ENCODE data around the gene ME3. TPM values are rescaled to one million over a fixed set of nuclear protein-coding genes. Genes with fewer than 3 reads are reported as not detected.
"Not testable (repeated sequence)": the region's sequence is repeated elsewhere in the genome, so short reads cannot be mapped to it uniquely, and the experiment has no call there.

The ME3 gene
- total RNA-seq, 1 donor from 2014 or later, result 0.92 TPM

- peaks cover 4% of the 10 kb centered on the region for H3K9me3 Mint-ChIP-seq (ENCODE audit: unreplicated experiment)
- DNase-seq (ENCODE audit: low spot score), result no peak
- TF ChIP-seq, protein P1, sequence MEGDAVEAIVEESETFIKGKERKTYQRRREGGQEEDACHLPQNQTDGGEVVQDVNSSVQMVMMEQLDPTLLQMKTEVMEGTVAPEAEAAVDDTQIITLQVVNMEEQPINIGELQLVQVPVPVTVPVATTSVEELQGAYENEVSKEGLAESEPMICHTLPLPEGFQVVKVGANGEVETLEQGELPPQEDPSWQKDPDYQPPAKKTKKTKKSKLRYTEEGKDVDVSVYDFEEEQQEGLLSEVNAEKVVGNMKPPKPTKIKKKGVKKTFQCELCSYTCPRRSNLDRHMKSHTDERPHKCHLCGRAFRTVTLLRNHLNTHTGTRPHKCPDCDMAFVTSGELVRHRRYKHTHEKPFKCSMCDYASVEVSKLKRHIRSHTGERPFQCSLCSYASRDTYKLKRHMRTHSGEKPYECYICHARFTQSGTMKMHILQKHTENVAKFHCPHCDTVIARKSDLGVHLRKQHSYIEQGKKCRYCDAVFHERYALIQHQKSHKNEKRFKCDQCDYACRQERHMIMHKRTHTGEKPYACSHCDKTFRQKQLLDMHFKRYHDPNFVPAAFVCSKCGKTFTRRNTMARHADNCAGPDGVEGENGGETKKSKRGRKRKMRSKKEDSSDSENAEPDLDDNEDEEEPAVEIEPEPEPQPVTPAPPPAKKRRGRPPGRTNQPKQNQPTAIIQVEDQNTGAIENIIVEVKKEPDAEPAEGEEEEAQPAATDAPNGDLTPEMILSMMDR (IDR thresholded peaks at IDR 0.05; ENCODE audit: unreplicated experiment), result no peak
- no peaks in the 10 kb centered on the region for H3K27me3 Mint-ChIP-seq (ENCODE audit: unreplicated experiment)
- peaks cover 9% of the 10 kb centered on the region for H3K4me1 Mint-ChIP-seq (ENCODE audit: unreplicated experiment)
- H3K4me3 Mint-ChIP-seq (ENCODE audit: unreplicated experiment), result no peak overlapping the region
- H3K27ac Mint-ChIP-seq (ENCODE audit: unreplicated experiment), result no peak overlapping the region
- no peaks in the 10 kb centered on the region for H3K36me3 Mint-ChIP-seq (ENCODE audit: low read depth, unreplicated experiment)
Observed at GRCh38 chr11:86565388-86565787, 107.0 kb downstream of the ME3 start.

- peaks cover 23% of the 10 kb centered on the region for H3K4me1 Mint-ChIP-seq (ENCODE audit: unreplicated experiment)
- H3K36me3 Mint-ChIP-seq (ENCODE audit: low read depth, unreplicated experiment); H3K27me3 Mint-ChIP-seq (ENCODE audit: unreplicated experiment); H3K9me3 Mint-ChIP-seq (ENCODE audit: unreplicated experiment); H3K4me3 Mint-ChIP-seq (ENCODE audit: unreplicated experiment); H3K27ac Mint-ChIP-seq (ENCODE audit: unreplicated experiment); DNase-seq (ENCODE audit: low spot score): not testable (repeated sequence)
Observed at GRCh38 chr11:86562842-86563241, 109.6 kb downstream of the ME3 start.

GRCh38 chr11:86559311-86559945 lies 113.0 kb downstream of the ME3 start:
- TF ChIP-seq, protein P1 (IDR thresholded peaks at IDR 0.05; ENCODE audit: unreplicated experiment), result no peak
- DNase-seq (ENCODE audit: low spot score), result no peak
- Mint-ChIP-seq H3K4me1 (ENCODE audit: unreplicated experiment) (peaks cover 15% of the 10 kb centered on the region), H3K27ac (ENCODE audit: unreplicated experiment) (no peak overlapping the region), H3K4me3 (ENCODE audit: unreplicated experiment) (no peak overlapping the region), H3K27me3 (ENCODE audit: unreplicated experiment) (no peaks in the 10 kb centered on the region), H3K36me3 (ENCODE audit: low read depth, unreplicated experiment) (no peaks in the 10 kb centered on the region), H3K9me3 (ENCODE audit: unreplicated experiment) (no peaks in the 10 kb centered on the region)

GRCh38 chr11:86558841-86559240 lies 113.6 kb downstream of the ME3 start:
- no peak overlapping the region for H3K27ac Mint-ChIP-seq (ENCODE audit: unreplicated experiment)
- TF ChIP-seq, protein P1 (IDR thresholded peaks at IDR 0.05; ENCODE audit: unreplicated experiment), result no peak
- H3K36me3 Mint-ChIP-seq (ENCODE audit: low read depth, unreplicated experiment), result no peaks in the 10 kb centered on the region
- peaks cover 15% of the 10 kb centered on the region for H3K4me1 Mint-ChIP-seq (ENCODE audit: unreplicated experiment)
- no peaks in the 10 kb centered on the region for H3K9me3 Mint-ChIP-seq (ENCODE audit: unreplicated experiment)
- no peak overlapping the region for H3K4me3 Mint-ChIP-seq (ENCODE audit: unreplicated experiment)
- no peaks in the 10 kb centered on the region for H3K27me3 Mint-ChIP-seq (ENCODE audit: unreplicated experiment)
- DNase-seq (ENCODE audit: low spot score), result no peak

- Mint-ChIP-seq H3K4me1 (ENCODE audit: unreplicated experiment) (peaks cover 15% of the 10 kb centered on the region), H3K27ac (ENCODE audit: unreplicated experiment) (no peak overlapping the region), H3K36me3 (ENCODE audit: low read depth, unreplicated experiment) (no peaks in the 10 kb centered on the region), H3K27me3 (ENCODE audit: unreplicated experiment) (no peaks in the 10 kb centered on the region), H3K9me3 (ENCODE audit: unreplicated experiment) (no peaks in the 10 kb centered on the region), H3K4me3 (ENCODE audit: unreplicated experiment) (no peak overlapping the region)
- TF ChIP-seq, protein P1 (IDR thresholded peaks at IDR 0.05; ENCODE audit: unreplicated experiment), result no peak
- DNase-seq (ENCODE audit: low spot score), result no peak
Observed at GRCh38 chr11:86558207-86558606, 114.2 kb downstream of the ME3 start.

Measured in endothelial cell (in vitro differentiated cells).